Measurements from ENCODE around the gene ROBO1. TPM values are rescaled to one million over a fixed set of nuclear protein-coding genes. Genes with fewer than 3 reads are reported as not detected.

ROBO1 gene
- total RNA-seq, 4 donors from 2014 or later = 25.0 to 42.6 (median 35.7) TPM

GRCh38 chr3:78823859-78824258 is 943.9 kb downstream of the ROBO1 start:
- 26 to 48% methylated on average over 1 of the region's 1 CpG for WGBS, 2 donors
- intact Hi-C loops (cut with DNase I) = no loop called here
- no peak for TF ChIP-seq POLR2A (IDR thresholded peaks at IDR 0.05)
- TF ChIP-seq CTCF (IDR thresholded peaks at IDR 0.05) = no peak

GRCh38 chr3:78823434-78823833 is 944.4 kb downstream of the ROBO1 start:
- Histone ChIP-seq H3K4me1 (peaks cover 0 to 22% (median 4%) of the 10 kb centered on the region in 3 donors), H3K4me3 (no peak overlapping the region), H3K9me3 (no peaks in the 10 kb centered on the region), H3K27me3 (no peaks in the 10 kb centered on the region), H3K27ac (no peak overlapping the region), H3K36me3 (no peaks in the 10 kb centered on the region)
- no peak for TF ChIP-seq CTCF (IDR thresholded peaks at IDR 0.05)
- no peak for TF ChIP-seq POLR2A (IDR thresholded peaks at IDR 0.05)
- intact Hi-C loops (cut with DNase I) = no loop called here
- no peak for DNase-seq
- 89 to 91% methylated on average over 4 of the region's 4 CpGs for WGBS, 2 donors

More at GRCh38 chr3:78823859-78824258, 943.9 kb downstream of the ROBO1 start:
- Histone ChIP-seq H3K27ac (no peak overlapping the region), H3K4me1 (peaks cover 0 to 22% (median 4%) of the 10 kb centered on the region in 3 donors), H3K9me3 (no peaks in the 10 kb centered on the region), H3K4me3 (no peak overlapping the region), H3K36me3 (no peaks in the 10 kb centered on the region), H3K27me3 (no peaks in the 10 kb centered on the region)
- DNase-seq = no peak

GRCh38 chr3:78822726-78823125 is 945.1 kb downstream of the ROBO1 start:
- DNase-seq = no peak
- Histone ChIP-seq H3K36me3 (no peaks in the 10 kb centered on the region), H3K4me3 (no peak overlapping the region), H3K4me1 (peaks cover 0 to 22% (median 4%) of the 10 kb centered on the region in 3 donors), H3K9me3 (no peaks in the 10 kb centered on the region), H3K27me3 (no peaks in the 10 kb centered on the region), H3K27ac (no peak overlapping the region)
- TF ChIP-seq CTCF (IDR thresholded peaks at IDR 0.05) (no peak), POLR2A (IDR thresholded peaks at IDR 0.05) (no peak)
- intact Hi-C loops (cut with DNase I) = no loop called here

GRCh38 chr3:78820542-78820941 is 947.3 kb downstream of the ROBO1 start:
- Histone ChIP-seq H3K27me3 (no peaks in the 10 kb centered on the region), H3K27ac (no peak overlapping the region), H3K4me1 (peaks cover 0 to 22% (median 4%) of the 10 kb centered on the region in 3 donors), H3K9me3 (no peaks in the 10 kb centered on the region), H3K4me3 (no peak overlapping the region), H3K36me3 (no peaks in the 10 kb centered on the region)
- intact Hi-C loops (cut with DNase I) = no loop called here
- WGBS, 2 donors = 35 to 65% methylated on average over 1 of the region's 1 CpG
- no peak for DNase-seq
- TF ChIP-seq POLR2A (IDR thresholded peaks at IDR 0.05) = no peak

- Histone ChIP-seq H3K9me3 (no peaks in the 10 kb centered on the region), H3K4me3 (no peak overlapping the region), H3K36me3 (no peaks in the 10 kb centered on the region), H3K27me3 (no peaks in the 10 kb centered on the region), H3K4me1 (peaks cover 0 to 3% (median under 1%) of the 10 kb centered on the region in 3 donors), H3K27ac (no peak overlapping the region)
- intact Hi-C loops (cut with DNase I) = no loop called here
- 91 to 94% methylated on average over 12 to 14 of the region's 19 CpGs for WGBS, 2 donors
- TF ChIP-seq POLR2A (IDR thresholded peaks at IDR 0.05) = no peak
- TF ChIP-seq CTCF (IDR thresholded peaks at IDR 0.05) = no peak
- DNase-seq = no peak
These were observed 949.4 kb downstream of the ROBO1 start for GRCh38 chr3:78818161-78818985.
